Measurements from ENCODE around the gene ARHGAP26. TPM values are rescaled to one million over a fixed set of nuclear protein-coding genes. Genes with fewer than 3 reads are reported as not detected.

ARHGAP26 gene
- total and polyA plus RNA-seq, 2 experiments from 2014 or later = 9.5 to 16.8 TPM

GRCh38 chr5:142805339-142805738 is 35.2 kb downstream of the ARHGAP26 start:
- H3K79me2 ChIP-seq (replicated peaks; ENCODE audit: insufficient read depth) = peaks cover 59% of the 10 kb centered on the region
- H3K27ac Mint-ChIP-seq = no peak overlapping the region
- no peak overlapping the region for H3K4me3 Mint-ChIP-seq
- no peak overlapping the region for H3K27ac ChIP-seq (ENCODE audit: low read depth)
- no peak overlapping the region for H3K4me2 ChIP-seq
- peaks cover 13% of the 10 kb centered on the region; the same call in 1 of the 2 replicates for H4K20me1 ChIP-seq (replicated peaks; ENCODE audit: insufficient read depth)
- no peaks in the 10 kb centered on the region; the same call in 1 of the 2 replicates for H3F3A ChIP-seq (replicated peaks; ENCODE audit: low read depth)
- peaks cover 28% of the 10 kb centered on the region for H3K4me1 Mint-ChIP-seq
- no peak overlapping the region for H2AFZ ChIP-seq
- H3K4me1 ChIP-seq (ENCODE audit: insufficient read depth) = peaks cover 19% of the 10 kb centered on the region; the same call in 1 of the 2 replicates
- no peaks in the 10 kb centered on the region for H3K9me3 Mint-ChIP-seq
- ATAC-seq (no peak), DNase-seq (ENCODE audit: low spot score) (no peak)
- no peaks in the 10 kb centered on the region for H3K36me3 ChIP-seq (ENCODE audit: insufficient read depth)
- no peaks in the 10 kb centered on the region for H3K27me3 ChIP-seq (ENCODE audit: insufficient read depth)
- no peak for TF ChIP-seq ZNF462 (CRISPR knock-in tag; IDR thresholded peaks at IDR 0.05)
- no peak for TF ChIP-seq CREB1 (CRISPR knock-in tag; IDR thresholded peaks at IDR 0.05; ENCODE audit: low read depth)
- TF ChIP-seq CTCF (conservative IDR thresholded peaks at IDR 0.05; ENCODE audit: low read depth in 2 of 2) = no peak
- TF ChIP-seq EZH2phosphoT487 (IDR thresholded peaks at IDR 0.05; ENCODE audit: unreplicated experiment) = no peak
- no peak for TF ChIP-seq STAT1 (IDR thresholded peaks at IDR 0.05; ENCODE audit: unreplicated experiment)
- TF ChIP-seq NANOG (IDR thresholded peaks at IDR 0.05; ENCODE audit: borderline replicate concordance) = no peak
- H3K9me2 ChIP-seq (ENCODE audit: insufficient read depth) = no peaks in the 10 kb centered on the region
- no peak overlapping the region for H3K4me3 ChIP-seq
- peaks cover 3% of the 10 kb centered on the region for H3K27me3 Mint-ChIP-seq (ENCODE audit: insufficient read depth, low read depth, poor library complexity)
- H3K36me3 Mint-ChIP-seq (ENCODE audit: low read depth) = no peaks in the 10 kb centered on the region

All from GM23338 (cell line).